GM10248 (cell line): ENCODE measurements around the gene SERINC5.

ENCODE experiments used
- CTCF ChIA-PET: fragments of 300-600 bp; sonication (Branson Sonifier 250); formaldehyde crosslinking; extraction: SDS; loops from one replicate; lab custom pipeline; 2021; ENCODE audit warnings: antibody characterized with exemption; lab: Yijun Ruan, JAX
- POLR2A ChIA-PET: fragments of 350-650 bp; sonication (Branson Sonifier 250); formaldehyde crosslinking; extraction: SDS; loops from one replicate; lab custom pipeline; 2020; ENCODE audit warnings: antibody characterized with exemption; lab: Yijun Ruan, JAX
- DNase-seq: peaks from one replicate; pipeline ENCODE4 v3.0.0; 2012; ENCODE audit errors: extremely low spot score
- CTCF ChIP-seq: IDR thresholded peaks from 2 replicates; pipeline ENCODE4 v1.5.1; 2012; ENCODE audit warnings: mild to moderate bottlenecking, low read depth; ENCODE audit errors: extremely low read depth, missing control alignments, control extremely low read depth

SERINC5 gene

DNA sequence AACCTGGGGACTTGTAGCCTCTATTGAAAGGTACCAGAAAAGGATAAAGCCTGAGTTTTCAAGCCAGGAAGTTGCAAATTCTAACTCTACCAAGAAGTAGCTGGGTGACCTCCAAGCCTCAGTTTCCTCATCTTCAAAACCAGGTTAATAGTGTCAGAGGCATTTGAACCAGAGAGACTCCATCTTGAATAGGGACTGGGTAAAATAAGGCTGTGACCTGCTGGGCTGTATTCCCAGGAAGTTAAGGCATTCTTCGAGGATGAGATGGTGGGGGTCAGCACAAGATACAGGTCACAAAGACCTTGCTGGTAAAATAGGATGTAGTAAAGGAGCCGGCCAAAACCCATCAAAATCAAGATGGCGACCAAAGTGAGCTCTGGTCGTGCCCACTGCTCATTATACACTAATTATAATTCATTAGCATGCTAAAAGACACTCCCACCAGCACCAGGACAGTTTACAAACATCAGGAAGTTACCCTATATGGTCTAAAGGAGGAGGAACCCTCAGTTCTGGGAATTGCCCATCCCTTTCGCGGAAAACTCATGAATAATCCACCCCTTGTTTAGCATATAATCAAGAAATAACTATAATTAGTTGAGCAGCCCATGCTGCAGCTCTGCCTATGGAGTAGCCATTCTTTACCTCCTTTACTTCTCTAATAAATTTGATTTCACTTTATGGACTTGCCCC is 3.8 kb upstream of the SERINC5 start:
- CTCF ChIA-PET, result interaction anchor here (1.1 kb wide), 1 partner anchor 176 kb away, joined by 3 read pairs; no protein-coding TSS in a partner anchor
- DNase-seq, result no peak
- TF ChIP-seq CTCF, result no peak
- POLR2A ChIA-PET, result no interaction called here

GRCh38 chr5:80255431-80255810 is 427 bp downstream of the SERINC5 start:
- ChIA-PET CTCF (interaction anchor here (0.7 to 2.4 kb wide), 7 partner anchors 8 to 172 kb away, joined by 3 to 9 read pairs (median 5); no protein-coding TSS in a partner anchor), POLR2A (interaction anchor here (0.6 to 1.8 kb wide), 3 partner anchors 8 to 936 kb away, joined by 3 to 10 read pairs (median 3); no protein-coding TSS in a partner anchor)
- DNase-seq, result no peak
- no peak for TF ChIP-seq CTCF

GRCh38 chr5:80254767-80255430 is 949 bp downstream of the SERINC5 start:
- TF ChIP-seq CTCF, result no peak
- DNase-seq, result peak; percentile 24
- ChIA-PET CTCF (interaction anchor here (0.7 to 2.4 kb wide), 9 partner anchors 8 to 455 kb away, joined by 3 to 9 read pairs (median 3); no protein-coding TSS in a partner anchor), POLR2A (interaction anchor here (1.8 kb wide), 1 partner anchor 8 kb away, joined by 10 read pairs; no protein-coding TSS in a partner anchor)

- POLR2A ChIA-PET, result no interaction called here
- no peak for TF ChIP-seq CTCF
- DNase-seq, result no peak
- CTCF ChIA-PET, result interaction anchor here (0.7 to 1.2 kb wide), 2 partner anchors 9 to 10 kb away, joined by 3 to 4 read pairs; no protein-coding TSS in a partner anchor
Observed at GRCh38 chr5:80251636-80252035, 4.2 kb downstream of the SERINC5 start.

GRCh38 chr5:80250801-80251200 is 5.0 kb downstream of the SERINC5 start:
- ChIA-PET POLR2A (no interaction called here), CTCF (interaction anchor here (0.7 kb wide), 1 partner anchor 8 kb away, joined by 3 read pairs; no protein-coding TSS in a partner anchor)
- TF ChIP-seq CTCF, result no peak
- DNase-seq, result no peak

GRCh38 chr5:80249901-80250300 is 5.9 kb downstream of the SERINC5 start:
- TF ChIP-seq CTCF, result no peak
- POLR2A ChIA-PET, result no interaction called here
- CTCF ChIA-PET, result no interaction called here
- no peak for DNase-seq
